NCI-H748 treated with DMSO at 0.1 percent for 48 hours (cell line): ENCODE data around the gene MT1A.

Experiments used
- DNase-seq: peaks from one replicate; lab custom pipeline; 2025; lab: John Stamatoyannopoulos, UW

MT1A gene

GRCh38 chr16:56681939-56682702 is 43.7 kb downstream of the MT1A start, which contains the start of gene MT1X:
Gene MT1X (plus strand): TSS chr16:56682470. CDS start chr16:56682541, 71 bp downstream.
- DNase-seq, result peak; percentile 32

GRCh38 chr16:56682703-56683397 is 44.4 kb downstream of the MT1A start:
- no peak for DNase-seq

GRCh38 chr16:56683424-56684172 is 45.1 kb downstream of the MT1A start:
- no peak for DNase-seq

- no peak for DNase-seq
Observed at GRCh38 chr16:56684256-56684925, 45.9 kb downstream of the MT1A start.

- no peak for DNase-seq
Observed at GRCh38 chr16:56684926-56685590, 46.6 kb downstream of the MT1A start.

- no peak for DNase-seq
Observed at GRCh38 chr16:56686758-56687157, 48.3 kb downstream of the MT1A start.

- DNase-seq, result no peak
Observed at GRCh38 chr16:56688762-56689161, 50.3 kb downstream of the MT1A start.

GRCh38 chr16:56689171-56689570 is 50.7 kb downstream of the MT1A start:
- no peak for DNase-seq
